HG03045 (cell line): Measurements from ENCODE around the gene OARD1.

Experiments used
- ATAC-seq: cut with Tn5 transposase; IDR thresholded peaks from one replicate; pipeline ENCODE4 v1.9.1; 2021; ENCODE audit warnings: mild to moderate bottlenecking, moderate library complexity; ENCODE audit not compliant: unreplicated experiment

OARD1 gene

GRCh38 chr6:41075651-41076626, 3.8 kb upstream of the OARD1 start:
- no peak for ATAC-seq

- no peak for ATAC-seq
These were observed 2.7 kb upstream of the OARD1 start for GRCh38 chr6:41074692-41075436.

GRCh38 chr6:41073968-41074691, 2.0 kb upstream of the OARD1 start:
- no peak for ATAC-seq

- ATAC-seq: peak; percentile 32
These were observed 1.2 kb upstream of the OARD1 start for GRCh38 chr6:41073203-41073967.

DNA sequence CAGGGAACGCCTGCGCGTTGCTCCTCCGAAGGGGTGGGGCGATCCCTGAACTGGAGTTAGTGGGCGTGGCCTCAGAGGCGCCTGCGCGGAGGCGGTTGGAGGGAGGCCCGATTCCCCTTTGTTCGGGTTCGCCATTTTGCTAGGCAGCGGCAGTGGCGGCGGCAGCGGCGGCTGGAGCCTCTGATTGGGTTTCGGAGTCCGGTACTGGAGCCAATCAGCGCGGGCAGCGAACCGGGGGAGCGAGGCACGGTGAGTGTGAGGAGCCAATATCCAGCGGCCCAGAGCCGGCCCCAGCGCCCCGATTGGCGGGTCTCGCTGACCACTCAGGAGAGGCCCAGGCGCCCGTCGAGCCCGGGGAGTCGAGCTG, 663 bp upstream of the OARD1 start, which contains the start of gene NFYA:
Gene NFYA, plus strand, starts transcription at position 139 of the 367 bp plus-strand sequence. CDS start 6,116 bp downstream, outside the sequence.
- ATAC-seq: peak; percentile 67

GRCh38 chr6:41071501-41071922, 644 bp downstream of the OARD1 start:
- ATAC-seq: peak; percentile 21

GRCh38 chr6:41066867-41067304, 5.3 kb downstream of the OARD1 start:
- ATAC-seq: no peak

GRCh38 chr6:41065550-41066026, 6.6 kb downstream of the OARD1 start:
- no peak for ATAC-seq

GRCh38 chr6:41064841-41065240, 7.3 kb downstream of the OARD1 start:
- ATAC-seq: no peak

GRCh38 chr6:41063884-41064285, 8.3 kb downstream of the OARD1 start:
- ATAC-seq: no peak

GRCh38 chr6:41062056-41062455, 10.1 kb downstream of the OARD1 start:
- ATAC-seq: no peak

DNA sequence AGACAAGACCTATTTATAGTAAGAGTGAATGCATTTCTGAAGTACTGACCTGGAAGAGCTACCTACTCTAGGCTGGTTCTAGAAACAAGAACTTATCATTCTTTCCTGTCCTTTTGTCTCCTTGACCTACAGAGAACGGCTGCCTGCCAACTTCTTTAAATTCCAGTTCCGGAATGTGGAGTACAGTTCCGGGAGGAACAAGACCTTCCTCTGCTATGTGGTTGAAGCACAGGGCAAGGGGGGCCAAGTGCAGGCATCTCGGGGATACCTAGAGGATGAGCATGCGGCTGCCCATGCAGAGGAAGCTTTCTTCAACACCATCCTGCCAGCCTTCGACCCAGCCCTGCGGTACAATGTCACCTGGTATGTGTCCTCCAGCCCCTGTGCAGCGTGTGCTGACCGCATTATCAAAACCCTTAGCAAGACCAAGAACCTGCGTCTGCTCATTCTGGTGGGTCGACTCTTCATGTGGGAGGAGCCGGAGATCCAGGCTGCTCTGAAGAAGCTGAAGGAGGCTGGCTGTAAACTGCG, 10.9 kb downstream of the OARD1 start:
- ATAC-seq: no peak

DNA sequence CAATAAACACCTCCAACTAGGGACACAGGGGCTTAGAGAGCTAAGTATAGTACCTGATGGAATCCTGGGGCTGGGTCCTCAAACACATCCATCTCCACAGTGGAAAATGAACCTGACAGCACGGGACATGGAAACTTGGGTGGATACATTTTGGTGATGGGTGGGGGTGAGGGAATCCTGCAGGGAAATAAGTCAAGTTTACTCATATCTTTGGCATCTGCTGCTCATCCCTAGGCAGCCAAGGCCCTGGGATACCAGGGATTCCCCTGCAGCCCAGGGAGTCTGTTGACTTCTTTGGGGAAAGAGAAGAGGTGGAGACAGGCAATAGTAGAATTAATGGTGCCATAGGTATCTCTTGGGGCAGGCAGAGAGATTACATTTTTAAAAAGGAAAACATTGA, 12.6 kb downstream of the OARD1 start:
- no peak for ATAC-seq

DNA sequence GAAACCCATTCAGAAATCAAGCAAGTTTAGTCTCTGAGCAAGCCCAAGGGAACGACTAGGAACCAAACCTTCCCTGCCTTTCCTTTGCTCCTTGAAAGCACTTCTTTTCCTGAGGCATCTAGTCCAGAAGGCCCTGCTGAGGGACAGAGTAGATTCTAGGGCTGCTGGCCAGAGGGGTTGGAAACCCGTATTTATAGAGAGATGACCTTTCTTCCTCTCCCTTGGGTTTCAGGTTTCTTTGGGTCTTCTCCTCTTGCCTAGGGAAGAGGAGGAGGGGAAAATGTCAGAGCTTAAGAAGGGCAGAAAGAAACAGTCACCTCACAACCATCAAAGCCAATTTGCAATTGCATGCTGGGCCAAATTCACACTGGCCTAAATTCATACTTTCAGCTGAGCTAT, 13.4 kb downstream of the OARD1 start:
- no peak for ATAC-seq

DNA sequence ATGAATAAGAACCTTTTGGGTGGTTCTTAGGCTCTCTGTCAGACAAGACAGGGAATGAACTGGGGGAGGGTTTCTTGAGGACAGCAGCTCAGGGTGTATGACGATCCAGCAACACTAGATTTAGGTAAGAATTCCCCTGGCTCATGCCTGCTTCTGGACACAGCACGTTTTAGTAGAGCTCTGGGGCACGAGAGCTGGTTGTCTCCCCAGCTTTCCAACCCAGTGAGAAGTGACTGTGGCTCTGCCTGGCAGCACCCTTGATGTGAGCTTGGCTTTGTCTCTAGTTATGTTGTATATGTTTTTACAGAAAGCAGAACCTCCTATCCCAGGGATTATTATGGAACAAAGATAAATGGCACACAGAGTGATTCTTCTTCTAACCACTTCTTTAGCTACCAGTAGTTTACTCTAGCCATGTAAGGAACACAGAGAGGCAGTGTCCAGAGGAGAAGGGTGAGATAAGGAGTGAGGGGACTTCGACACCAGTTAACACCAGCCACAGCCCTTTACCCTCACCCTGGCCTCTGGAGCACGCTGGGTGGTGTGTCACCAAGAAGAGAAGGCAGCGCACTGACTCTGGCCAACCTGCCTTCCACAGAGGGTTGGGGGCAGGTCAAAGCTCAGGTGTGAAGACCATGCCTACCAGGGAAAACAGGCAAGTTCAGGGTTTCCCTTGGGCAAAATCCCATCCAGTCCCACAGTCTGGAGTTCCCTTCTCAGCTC, 15.2 kb downstream of the OARD1 start:
- ATAC-seq: no peak

DNA sequence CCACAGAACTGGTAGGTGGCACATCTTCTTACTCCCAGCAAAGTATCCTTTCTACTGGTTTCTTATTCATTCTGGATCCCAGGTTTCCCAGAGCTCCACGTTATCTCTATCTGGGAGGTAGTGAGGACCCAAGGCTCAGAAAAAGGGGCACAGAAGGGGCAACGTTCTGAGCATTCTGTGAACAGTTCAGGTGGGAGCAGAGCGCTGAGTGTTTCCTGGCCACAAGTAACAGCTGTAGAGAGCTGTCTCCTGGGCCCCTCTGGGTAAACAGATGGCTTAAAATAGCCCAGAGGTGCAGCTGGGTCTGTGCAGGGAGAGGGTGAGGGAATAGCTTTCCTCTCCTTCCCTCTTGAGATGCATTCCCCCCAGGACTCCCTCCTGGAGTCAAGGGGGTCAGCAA, 17.0 kb downstream of the OARD1 start:
- ATAC-seq: no peak

DNA sequence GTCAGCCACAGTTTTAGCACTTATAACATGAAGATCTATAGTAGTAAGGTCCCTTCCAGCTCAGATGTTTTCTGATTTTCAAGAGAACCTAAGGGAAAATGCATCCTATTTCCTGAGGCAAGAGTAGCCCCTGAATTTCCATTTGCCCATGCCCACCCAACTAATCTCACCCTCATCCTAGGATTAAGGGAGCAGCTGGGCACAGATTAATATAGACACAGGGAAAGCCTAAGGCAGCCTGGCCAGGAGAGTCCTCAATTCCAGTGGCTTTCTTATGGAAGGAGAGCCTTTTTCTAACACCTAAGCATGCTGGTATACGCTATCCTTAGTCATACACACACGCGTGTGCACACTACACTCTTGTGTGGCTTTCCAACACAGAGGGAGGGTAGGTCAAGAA, 17.6 kb downstream of the OARD1 start:
- ATAC-seq: no peak

GRCh38 chr6:41053041-41053440, 19.1 kb downstream of the OARD1 start, which contains the start of gene APOBEC2:
TSS of gene APOBEC2 (plus strand) at chr6:41053202. CDS start at chr6:41053348, 146 bp downstream.
- ATAC-seq: no peak

DNA sequence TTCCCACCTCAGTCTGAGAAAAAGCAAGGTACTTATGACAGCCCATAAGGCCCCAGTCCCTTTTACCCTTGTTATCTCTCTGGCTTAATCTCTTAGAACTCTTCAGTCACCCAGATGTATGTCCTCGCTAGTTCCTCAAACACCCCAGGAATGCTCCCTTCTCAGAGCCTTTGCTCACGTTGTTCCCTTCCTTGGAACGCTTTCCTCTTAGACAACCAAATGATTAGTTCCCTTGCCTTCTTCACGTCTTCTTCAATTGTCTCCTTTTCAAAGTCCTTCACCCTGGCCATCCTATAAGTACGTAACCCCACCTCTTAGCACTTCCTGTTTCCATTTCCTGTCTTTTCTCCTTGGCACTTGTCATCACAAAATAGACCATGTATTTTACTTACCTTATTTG, 20.3 kb downstream of the OARD1 start:
- no peak for ATAC-seq
